Smooth muscle cell (in vitro differentiated cells): ENCODE data around the gene PADI4. TPM values are rescaled to one million over a fixed set of nuclear protein-coding genes. Genes with fewer than 3 reads are reported as not detected.

ENCODE experiments used
- DNase-seq: peaks from one replicate; lab custom pipeline; 2025; ENCODE audit not compliant: unreplicated experiment; lab: John Stamatoyannopoulos, UW
- H2AFZ ChIP-seq: fragments of 200-600 bp; sonication (generic); 2 replicates; pipeline ENCODE4 v1.6.0; 2016; ENCODE audit warnings: antibody characterized with exemption, low read depth, mild to moderate bottlenecking
- H3F3A ChIP-seq: fragments of 200-600 bp; sonication (generic); 2 replicates; pipeline ENCODE4 v1.6.0; 2017; ENCODE audit warnings: antibody characterized with exemption, low read depth
- H3K27ac ChIP-seq: fragments of 200-600 bp; sonication (generic); 2 replicates; pipeline ENCODE4 v1.5.1; 2016; ENCODE audit warnings: low read depth, mild to moderate bottlenecking
- H3K27me3 ChIP-seq: fragments of 200-600 bp; sonication (generic); 2 replicates; pipeline ENCODE4 v1.6.1; 2016; ENCODE audit warnings: low read depth, mild to moderate bottlenecking
- H3K36me3 ChIP-seq: fragments of 200-600 bp; sonication (generic); 2 replicates; pipeline ENCODE4 v1.5.1; 2016; ENCODE audit warnings: low read depth
- H3K4me1 ChIP-seq: fragments of 200-600 bp; sonication (generic); 2 replicates; pipeline ENCODE4 v1.5.1; 2016; ENCODE audit warnings: low read depth
- H3K4me2 ChIP-seq: fragments of 200-600 bp; sonication (generic); 2 replicates; pipeline ENCODE4 v1.6.0; 2016; ENCODE audit warnings: mild to moderate bottlenecking
- H3K4me3 ChIP-seq: fragments of 200-600 bp; sonication (generic); 2 replicates; pipeline ENCODE4 v1.5.1; 2016; ENCODE audit warnings: mild to moderate bottlenecking
- H3K79me2 ChIP-seq: fragments of 200-600 bp; sonication (generic); 2 replicates; pipeline ENCODE4 v1.6.0; 2016; ENCODE audit warnings: low read depth, mild to moderate bottlenecking
- H3K9ac ChIP-seq: fragments of 200-600 bp; sonication (generic); 2 replicates; pipeline ENCODE4 v1.6.0; 2016; ENCODE audit warnings: low read depth
- H3K9me3 ChIP-seq: fragments of 200-600 bp; sonication (generic); replicated peaks from 2 replicates; pipeline ENCODE4 v1.5.1; 2016; ENCODE audit warnings: low read depth
- H4K20me1 ChIP-seq: fragments of 200-600 bp; sonication (generic); 2 replicates; pipeline ENCODE4 v1.6.0; 2016; ENCODE audit warnings: low read depth
- CTCF ChIP-seq: fragments of 200-600 bp; sonication (generic); IDR thresholded peaks from 2 replicates; pipeline ENCODE4 v1.5.1; 2017; ENCODE audit warnings: borderline replicate concordance, mild to moderate bottlenecking, antibody characterized with exemption; ENCODE audit not compliant: insufficient read depth, poor library complexity, severe bottlenecking
- WGBS: methylation state at CpG from one replicate; pipeline ENCODE4 v1.1.7; 2016; ENCODE audit warnings: low lambda C conversion rate; 5-methylcytosine and 5-hydroxymethylcytosine counted together
- polyA plus RNA-seq: library from polyadenylated mRNA; unstranded; fragments of >200 nt; fragmentation: Nextera tagmentation; extraction: Ambion mirVana; gene quantifications from 2 replicates; pipeline ENCODE4 v1.2.1, GENCODE V29; 2016
- total RNA-seq: library from RNA; depleted of rRNA; stranded (reverse); fragments of >200 nt; gene quantifications from 2 replicates; pipeline ENCODE4 v1.2.3, GENCODE V29; 2014

Gene PADI4
- total and polyA plus RNA-seq, 2 experiments from 2014 or later: not detected

- Histone ChIP-seq H4K20me1 (no peaks in the 10 kb centered on the region), H3K27me3 (peaks cover 6% of the 10 kb centered on the region)
These were observed 27.1 kb upstream of the PADI4 start for GRCh38 chr1:17280894-17281293.

GRCh38 chr1:17281775-17282181 is 26.2 kb upstream of the PADI4 start:
- no peak for DNase-seq
- no peaks in the 10 kb centered on the region for H3F3A ChIP-seq
- 75% methylated on average over 8 of the region's 8 CpGs for WGBS
- H3K36me3 ChIP-seq: no peaks in the 10 kb centered on the region
- H3K27me3 ChIP-seq: peaks cover 6% of the 10 kb centered on the region
- H3K4me3 ChIP-seq: no peak overlapping the region
- H3K4me1 ChIP-seq: no peaks in the 10 kb centered on the region
- no peak for TF ChIP-seq CTCF
- H3K4me2 ChIP-seq: no peak overlapping the region
- no peak overlapping the region for H3K9ac ChIP-seq
- H2AFZ ChIP-seq: no peak overlapping the region
- H3K9me3 ChIP-seq: no peaks in the 10 kb centered on the region
- H3K79me2 ChIP-seq: no peaks in the 10 kb centered on the region
- no peak overlapping the region for H3K27ac ChIP-seq
- H4K20me1 ChIP-seq: no peaks in the 10 kb centered on the region

More at GRCh38 chr1:17280894-17281293, 27.1 kb upstream of the PADI4 start:
- Histone ChIP-seq H2AFZ (no peak overlapping the region), H3K4me3 (no peak overlapping the region), H3K4me1 (no peaks in the 10 kb centered on the region), H3F3A (no peaks in the 10 kb centered on the region), H3K27ac (no peak overlapping the region), H3K79me2 (no peaks in the 10 kb centered on the region), H3K4me2 (no peak overlapping the region), H3K36me3 (no peaks in the 10 kb centered on the region), H3K9me3 (no peaks in the 10 kb centered on the region), H3K9ac (no peak overlapping the region)
- TF ChIP-seq CTCF: no peak
- WGBS: 85% methylated on average over 2 of the region's 2 CpGs
- no peak for DNase-seq

- no peak for DNase-seq
- no peak overlapping the region for H3K9ac ChIP-seq
- H3K4me3 ChIP-seq: no peak overlapping the region
- H2AFZ ChIP-seq: no peak overlapping the region
- no peak overlapping the region for H3K4me2 ChIP-seq
- no peaks in the 10 kb centered on the region for H3K4me1 ChIP-seq
- no peaks in the 10 kb centered on the region for H3K9me3 ChIP-seq
- peaks cover 6% of the 10 kb centered on the region for H3K27me3 ChIP-seq
- H3F3A ChIP-seq: no peaks in the 10 kb centered on the region
- no peak for TF ChIP-seq CTCF
- no peaks in the 10 kb centered on the region for H3K79me2 ChIP-seq
- no peaks in the 10 kb centered on the region for H3K36me3 ChIP-seq
- 98% methylated on average over 4 of the region's 5 CpGs for WGBS
- no peak overlapping the region for H3K27ac ChIP-seq
- no peaks in the 10 kb centered on the region for H4K20me1 ChIP-seq
These were observed 25.2 kb upstream of the PADI4 start for GRCh38 chr1:17282836-17283235.

- no peak overlapping the region for H3K9ac ChIP-seq
- no peak overlapping the region for H3K4me2 ChIP-seq
- H3K4me1 ChIP-seq: no peaks in the 10 kb centered on the region
- no peak overlapping the region for H3K27ac ChIP-seq
- no peaks in the 10 kb centered on the region for H3K79me2 ChIP-seq
- no peaks in the 10 kb centered on the region for H3K9me3 ChIP-seq
- no peaks in the 10 kb centered on the region for H4K20me1 ChIP-seq
- no peak overlapping the region for H2AFZ ChIP-seq
- H3K4me3 ChIP-seq: no peak overlapping the region
- TF ChIP-seq CTCF: no peak
- peaks cover 6% of the 10 kb centered on the region for H3K27me3 ChIP-seq
- 95% methylated on average over 5 of the region's 5 CpGs for WGBS
- DNase-seq: no peak
- H3K36me3 ChIP-seq: no peaks in the 10 kb centered on the region
- H3F3A ChIP-seq: peaks cover 7% of the 10 kb centered on the region
These were observed 21.4 kb upstream of the PADI4 start for GRCh38 chr1:17286646-17287045.
